GM12864 (cell line): ENCODE measurements around the gene XPR1.

ENCODE experiments used
- DNase-seq: peaks from one replicate; pipeline ENCODE4 v3.0.0-alpha.2; 2011; ENCODE audit warnings: low read depth
- H3K4me3 ChIP-seq: 2 replicates; pipeline ENCODE4 v1.5.1; 2011; ENCODE audit warnings: mild to moderate bottlenecking, low read depth, low read length, control low read depth
- CTCF ChIP-seq: IDR thresholded peaks from 2 replicates; pipeline ENCODE4 v1.5.1; 2011; ENCODE audit warnings: low read depth, mild to moderate bottlenecking, moderate library complexity, low read length, control low read depth, inconsistent platforms; ENCODE audit errors: missing control alignments

XPR1 gene

GRCh38 chr1:180614730-180615129 lies 17.1 kb upstream of the XPR1 start:
- H3K4me3 ChIP-seq: no peak overlapping the region
- TF ChIP-seq CTCF: no peak
- DNase-seq: no peak

DNA sequence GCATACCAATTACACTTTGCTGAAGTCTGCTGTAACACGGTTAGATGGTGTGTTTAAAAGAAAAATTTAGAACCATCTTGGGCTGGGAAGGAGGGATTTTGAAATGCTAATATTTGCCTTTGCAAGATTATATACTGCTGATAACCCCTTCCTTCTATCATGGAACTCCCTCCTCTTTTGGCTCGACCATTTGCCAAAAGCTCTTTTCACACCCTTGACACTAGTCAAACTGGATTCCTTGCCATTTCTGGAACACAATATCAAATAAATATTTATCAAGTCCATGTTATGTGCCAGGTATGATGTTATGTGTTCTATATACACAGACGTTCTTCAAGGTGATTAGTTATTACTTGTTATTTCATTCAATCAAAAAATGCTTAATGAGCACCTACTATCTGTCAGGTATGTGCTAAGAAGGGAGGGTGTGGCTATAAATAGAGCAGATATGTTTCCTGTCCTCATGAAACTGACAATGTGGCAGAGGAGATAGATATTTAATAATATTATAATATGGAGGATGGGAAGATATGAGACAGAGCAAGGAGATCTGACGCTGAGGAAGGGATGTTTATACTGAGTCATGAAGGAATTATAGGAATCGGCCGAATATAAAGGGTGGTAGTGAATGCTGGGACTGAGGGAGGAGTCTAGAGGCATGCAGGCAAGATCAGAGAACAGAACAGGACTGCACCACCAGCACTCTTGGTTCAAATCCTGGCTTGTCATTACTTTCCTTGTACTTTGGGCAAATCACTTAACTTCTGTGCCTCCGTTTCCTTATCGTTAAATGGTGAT lies 16.1 kb upstream of the XPR1 start:
- H3K4me3 ChIP-seq: no peak overlapping the region
- no peak for DNase-seq
- no peak for TF ChIP-seq CTCF

GRCh38 chr1:180616439-180616838 lies 15.4 kb upstream of the XPR1 start:
- no peak overlapping the region for H3K4me3 ChIP-seq

DNA sequence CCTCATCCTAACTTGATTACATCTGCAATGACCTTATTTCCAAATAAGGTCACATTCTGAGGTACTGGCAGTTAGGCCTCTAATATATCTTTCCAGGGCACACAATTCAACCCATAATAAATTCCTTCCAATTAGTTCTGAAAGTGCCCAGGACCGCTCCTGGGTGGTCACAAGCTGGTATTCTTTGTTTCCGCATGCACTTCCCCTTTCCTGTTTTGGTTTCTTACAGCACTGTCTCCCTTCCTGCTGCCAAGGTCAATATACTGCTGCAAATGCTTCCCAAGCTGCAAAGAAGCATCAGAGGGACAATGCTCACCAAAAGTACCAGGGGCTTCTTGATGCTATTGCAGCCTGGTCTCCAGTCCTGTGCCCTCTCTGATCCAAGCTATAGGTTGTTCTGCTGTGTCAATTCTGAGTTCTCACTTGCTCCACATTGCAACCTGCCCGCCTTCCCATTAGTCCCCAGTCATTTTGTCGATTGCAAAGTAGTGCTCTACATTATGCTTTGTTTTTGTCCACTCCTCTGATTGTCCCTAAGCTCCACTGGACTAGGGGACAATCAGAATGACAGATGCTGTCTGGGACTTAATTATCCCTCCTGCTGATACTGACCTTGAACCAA lies 13.9 kb upstream of the XPR1 start:
- no peak overlapping the region for H3K4me3 ChIP-seq
- no peak for DNase-seq
- TF ChIP-seq CTCF: no peak

More at GRCh38 chr1:180616439-180616838, 15.4 kb upstream of the XPR1 start:
- no peak for DNase-seq
- TF ChIP-seq CTCF: no peak

DNA sequence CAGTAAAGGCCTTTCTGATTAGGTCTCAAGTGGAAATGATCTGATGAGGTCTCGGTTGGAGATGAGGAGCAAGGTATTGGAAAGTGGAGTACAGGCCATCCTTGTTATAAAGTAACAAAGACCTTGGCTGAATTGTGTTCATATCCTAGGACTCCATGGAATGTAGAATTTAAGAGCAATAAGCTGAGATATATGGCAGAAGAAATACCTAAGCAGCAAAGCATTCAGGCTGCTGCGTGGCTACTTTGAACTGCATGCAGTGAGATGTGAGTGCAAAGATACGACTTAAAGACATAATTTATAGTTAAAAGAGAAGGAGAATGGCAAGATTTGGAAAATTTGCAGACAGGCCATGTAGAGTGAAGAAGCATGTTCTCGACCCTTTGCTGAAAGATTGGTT lies 11.2 kb upstream of the XPR1 start:
- TF ChIP-seq CTCF: no peak
- H3K4me3 ChIP-seq: no peak overlapping the region
- DNase-seq: no peak

DNA sequence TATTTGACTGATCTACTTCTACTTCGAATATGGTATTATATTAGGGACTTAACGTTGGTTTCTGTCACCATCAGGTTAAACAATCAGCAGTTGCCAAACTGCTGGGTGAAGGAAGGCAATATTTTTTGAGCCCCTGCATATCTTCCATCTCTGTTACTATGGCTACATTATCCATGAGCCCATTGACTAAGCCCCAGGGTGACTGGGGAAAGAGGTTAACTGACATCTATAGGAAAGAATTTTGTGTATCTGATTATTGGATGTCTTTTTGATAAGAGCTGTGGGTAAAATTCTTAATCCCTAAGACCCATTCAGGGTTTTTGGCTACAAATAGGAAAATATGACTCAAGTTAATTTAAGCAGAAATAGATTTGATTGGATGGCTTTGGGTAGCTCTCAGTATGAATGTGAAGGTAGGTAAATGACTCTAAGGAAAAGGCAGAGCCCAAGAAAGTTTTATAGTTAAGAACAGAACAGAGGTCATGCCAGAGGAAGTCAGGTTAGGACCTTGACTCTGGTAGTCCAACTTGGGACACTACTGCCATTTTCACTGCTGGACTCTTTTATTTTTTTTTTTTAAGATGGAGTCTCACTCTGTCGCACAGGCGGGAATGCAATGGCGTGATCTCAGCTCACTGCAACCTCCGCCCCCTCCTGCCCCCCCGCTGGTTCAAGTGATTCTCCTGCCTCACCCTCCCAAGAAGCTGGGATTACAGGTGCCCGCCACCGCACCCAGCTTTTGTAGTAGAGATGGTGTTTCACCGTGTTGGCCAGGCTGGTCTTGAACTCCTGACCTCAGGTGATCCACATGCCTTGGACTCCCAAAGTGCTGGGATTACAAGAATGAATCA lies 8.9 kb upstream of the XPR1 start:
- H3K4me3 ChIP-seq: no peak overlapping the region
- no peak for TF ChIP-seq CTCF
- DNase-seq: no peak
